ENCODE measurements around the gene PNLIPRP1.

The PNLIPRP1 gene

DNA sequence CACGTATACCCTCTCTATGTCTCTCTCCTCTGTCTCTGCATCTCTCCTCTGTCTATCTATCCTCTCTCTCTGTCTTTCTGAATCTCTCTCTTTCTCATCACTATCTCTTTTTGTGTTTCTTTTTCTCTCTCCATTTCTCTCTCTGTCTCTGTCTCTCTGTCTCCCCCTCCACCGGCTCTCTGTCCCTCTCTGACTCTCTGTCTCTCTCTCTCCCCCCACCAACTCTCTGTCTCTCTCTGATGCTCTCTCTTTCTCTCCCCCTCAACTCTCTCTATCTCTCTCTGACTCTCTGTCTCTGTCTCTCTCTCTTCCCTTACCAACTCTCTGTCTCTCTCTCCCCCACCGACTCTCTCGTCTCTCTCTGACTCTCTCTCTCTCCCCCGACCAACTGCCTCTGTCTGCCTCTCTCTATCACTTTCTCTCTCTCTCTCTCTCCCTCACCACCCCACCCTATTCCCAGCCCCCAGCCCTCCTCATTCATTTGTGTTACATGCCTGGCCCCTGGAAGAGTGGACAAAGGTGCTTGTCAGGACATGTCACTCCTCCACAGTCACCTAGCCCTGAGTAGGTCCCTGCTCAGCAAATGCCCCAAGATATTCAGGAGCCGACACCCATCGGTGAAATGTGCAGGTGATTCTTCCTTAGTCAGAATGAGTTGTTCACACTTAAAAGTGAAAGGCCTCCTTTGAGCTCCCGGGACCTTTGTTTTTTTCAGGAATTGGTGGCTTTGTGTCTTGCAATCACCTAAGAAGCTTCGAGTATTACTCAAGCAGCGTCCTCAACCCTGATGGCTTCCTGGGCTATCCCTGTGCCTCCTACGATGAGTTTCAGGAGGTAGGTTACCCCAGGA lies 43.6 kb downstream of the PNLIPRP1 start:
- Mint-ChIP-seq H3K4me1 (no peaks in the 10 kb centered on the region), H3K36me3 (no peaks in the 10 kb centered on the region), H3K4me3 (no peak overlapping the region), H3K9me3 (no peaks in the 10 kb centered on the region), H3K27ac (no peak overlapping the region)
- DNase-seq (ENCODE audit: low spot score in 2 of 2) = no peak
- no peak for ATAC-seq

DNA sequence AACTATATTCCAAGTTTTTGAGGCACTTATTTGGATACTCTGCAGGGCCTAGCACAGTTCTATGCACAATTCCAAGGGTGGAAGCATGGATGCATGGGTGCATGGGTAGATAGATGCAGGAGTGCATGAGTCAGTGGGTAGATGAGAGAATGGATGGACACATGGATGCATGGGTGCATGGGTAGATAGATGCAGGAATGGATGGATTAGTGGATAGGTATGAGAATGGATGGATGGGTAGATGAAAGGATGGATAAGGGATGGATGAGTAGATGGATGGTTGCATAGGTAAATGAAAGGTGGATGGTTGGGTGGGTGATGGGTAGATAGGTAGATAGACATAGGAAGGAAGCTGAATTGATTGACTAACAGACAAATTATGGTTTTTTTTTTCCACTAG lies 45.6 kb downstream of the PNLIPRP1 start:
- ATAC-seq (no peak), DNase-seq (ENCODE audit: low spot score in 2 of 2) (no peak)
- H3K27ac Mint-ChIP-seq = no peak overlapping the region
- no peaks in the 10 kb centered on the region for H3K4me1 Mint-ChIP-seq
- H3K4me3 Mint-ChIP-seq = no peak overlapping the region
- H3K36me3 Mint-ChIP-seq = no peaks in the 10 kb centered on the region
- no peaks in the 10 kb centered on the region for H3K9me3 Mint-ChIP-seq

DNA sequence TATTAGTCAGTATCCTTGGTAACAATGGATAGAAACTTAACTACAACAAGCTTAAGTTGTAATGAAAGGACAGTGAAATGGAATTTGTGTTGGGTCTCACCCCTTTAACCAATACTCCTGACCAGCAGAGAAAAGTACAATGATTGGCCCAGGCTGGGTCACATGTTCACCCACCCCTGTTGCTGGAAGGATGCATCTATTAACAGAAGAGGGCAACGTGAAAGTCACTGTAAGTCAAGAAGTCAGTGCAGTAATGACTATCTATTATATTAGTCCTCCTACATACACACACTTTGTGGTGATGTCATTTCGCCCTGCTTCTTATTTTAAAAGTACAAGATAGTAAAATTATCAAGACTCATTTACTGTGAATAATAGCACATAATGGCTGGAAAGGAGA lies 46.2 kb downstream of the PNLIPRP1 start:
- no peak for ATAC-seq
- Mint-ChIP-seq H3K36me3 (no peaks in the 10 kb centered on the region), H3K4me1 (no peaks in the 10 kb centered on the region), H3K9me3 (no peaks in the 10 kb centered on the region), H3K27ac (no peak overlapping the region), H3K4me3 (no peak overlapping the region)
- DNase-seq (ENCODE audit: low spot score in 2 of 2) = no peak

DNA sequence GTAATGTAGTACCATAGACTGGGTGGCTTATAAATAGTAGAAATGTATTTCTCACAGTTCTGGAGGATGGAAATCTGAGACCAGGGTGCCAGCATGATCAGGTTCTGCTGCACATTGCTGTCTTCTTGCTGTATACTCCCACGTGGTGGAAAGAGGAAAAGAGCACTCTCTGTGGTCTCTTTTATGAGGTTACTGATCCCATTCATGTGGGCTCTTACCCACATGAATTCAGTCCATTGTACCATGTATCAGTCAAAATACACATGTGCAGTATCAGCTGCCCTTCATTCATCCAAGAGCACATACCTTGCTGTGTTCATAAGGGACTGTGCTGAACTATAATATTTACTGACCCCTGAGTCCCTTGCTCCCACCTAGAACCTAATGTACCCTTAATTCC lies 47.1 kb downstream of the PNLIPRP1 start:
- H3K9me3 Mint-ChIP-seq = no peaks in the 10 kb centered on the region
- H3K36me3 Mint-ChIP-seq = no peaks in the 10 kb centered on the region
- no peak overlapping the region for H3K4me3 Mint-ChIP-seq
- DNase-seq (ENCODE audit: low spot score in 2 of 2) = no peak
- no peak for ATAC-seq
- H3K4me1 Mint-ChIP-seq = no peaks in the 10 kb centered on the region
- H3K27ac Mint-ChIP-seq = no peak overlapping the region

DNA sequence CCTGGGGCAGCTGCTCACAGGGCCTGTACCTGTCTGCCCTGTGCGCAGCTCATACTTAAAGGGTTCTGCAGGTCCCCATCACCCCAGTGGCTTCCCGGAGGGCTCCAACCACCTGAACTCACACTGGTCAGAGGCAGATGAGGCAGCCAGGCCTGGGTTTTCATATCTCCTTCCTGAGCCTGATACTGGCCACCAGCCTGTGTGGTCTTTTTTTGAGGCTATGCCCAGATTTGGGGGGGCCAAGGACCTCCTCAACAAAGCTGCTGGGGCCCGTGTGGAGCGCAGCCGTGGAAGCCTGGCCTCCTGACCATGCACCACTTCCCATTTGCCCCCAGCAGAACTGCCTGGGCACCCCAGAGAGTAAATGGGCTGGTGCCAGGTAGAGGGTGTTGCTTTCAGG lies 55.7 kb downstream of the PNLIPRP1 start:
- ATAC-seq (no peak), DNase-seq (ENCODE audit: low spot score in 2 of 2) (no peak)
- no peaks in the 10 kb centered on the region for H3K4me1 Mint-ChIP-seq
- no peak overlapping the region for H3K27ac Mint-ChIP-seq
- H3K9me3 Mint-ChIP-seq = peaks cover 4% of the 10 kb centered on the region
- no peaks in the 10 kb centered on the region for H3K36me3 Mint-ChIP-seq
- H3K4me3 Mint-ChIP-seq = no peak overlapping the region

DNA sequence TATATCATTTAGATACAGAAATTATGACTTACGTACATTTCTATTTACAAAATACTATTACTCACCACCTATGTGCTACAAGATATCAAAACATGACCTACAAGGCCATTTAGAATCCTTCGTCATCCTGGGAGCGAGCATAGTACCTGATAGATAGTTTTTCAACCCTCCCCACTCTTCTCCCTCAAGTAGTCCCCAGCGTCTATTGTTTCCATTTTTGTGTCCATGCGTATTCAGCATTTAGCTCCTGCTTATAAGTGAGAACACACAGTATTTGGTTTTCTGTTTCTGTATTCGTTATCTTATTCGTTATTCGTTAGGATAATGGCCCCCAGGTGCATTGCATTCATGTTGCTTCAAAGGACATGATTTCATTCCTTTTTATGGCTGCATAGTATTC lies 58.1 kb downstream of the PNLIPRP1 start:
- no peaks in the 10 kb centered on the region for H3K4me1 Mint-ChIP-seq
- H3K27ac Mint-ChIP-seq = no peak overlapping the region
- H3K36me3 Mint-ChIP-seq = no peaks in the 10 kb centered on the region
- no peak overlapping the region for H3K4me3 Mint-ChIP-seq
- H3K9me3 Mint-ChIP-seq = peaks cover 4% of the 10 kb centered on the region
- ATAC-seq (no peak), DNase-seq (ENCODE audit: low spot score in 2 of 2) (no peak)

DNA sequence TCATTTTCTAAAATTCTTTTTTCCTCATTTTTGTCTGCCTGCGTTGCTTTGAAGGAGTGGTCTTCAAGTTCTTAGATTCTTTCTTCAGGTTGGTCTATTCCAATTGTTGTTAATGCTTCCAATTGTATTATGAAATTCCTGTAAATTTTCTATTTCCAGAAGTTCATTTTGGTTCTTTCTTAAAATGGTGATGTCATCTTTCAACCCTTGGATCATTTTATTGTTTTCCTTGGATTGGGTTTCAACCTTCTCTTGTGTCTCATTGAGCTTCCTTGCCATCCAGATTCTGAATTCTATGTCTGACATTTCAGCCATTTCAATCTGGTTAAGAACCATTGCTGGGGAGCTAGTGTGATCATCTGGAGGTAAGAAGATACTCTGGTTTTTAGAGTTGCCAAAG lies 63.1 kb downstream of the PNLIPRP1 start:
- H3K4me3 Mint-ChIP-seq = no peak overlapping the region
- no peaks in the 10 kb centered on the region for H3K4me1 Mint-ChIP-seq
- no peaks in the 10 kb centered on the region for H3K36me3 Mint-ChIP-seq
- peaks cover 4% of the 10 kb centered on the region for H3K9me3 Mint-ChIP-seq
- no peak overlapping the region for H3K27ac Mint-ChIP-seq
- DNase-seq (ENCODE audit: low spot score in 2 of 2) (no peak), ATAC-seq (no peak)

DNA sequence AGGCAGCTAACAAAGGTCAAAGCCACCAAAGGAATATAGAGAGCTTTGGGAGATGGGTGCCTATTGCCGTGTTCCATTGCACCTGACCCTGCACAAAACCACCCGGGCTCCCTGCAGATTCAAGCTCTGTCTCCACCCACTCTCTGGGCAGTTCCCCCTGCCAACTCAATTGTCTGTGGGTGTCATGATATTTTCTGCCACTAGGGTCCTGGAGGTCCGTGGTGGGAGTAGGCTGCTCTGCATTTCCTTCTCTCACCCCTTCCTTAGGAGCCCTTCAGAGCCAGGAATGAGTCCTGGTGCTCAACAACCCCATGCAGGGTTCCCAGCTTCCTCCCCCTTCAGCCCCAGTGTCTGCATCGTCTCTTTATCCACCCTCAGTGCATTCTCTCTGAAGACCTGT lies 64.1 kb downstream of the PNLIPRP1 start:
- Mint-ChIP-seq H3K36me3 (no peaks in the 10 kb centered on the region), H3K9me3 (no peaks in the 10 kb centered on the region), H3K4me3 (no peak overlapping the region), H3K4me1 (no peaks in the 10 kb centered on the region), H3K27ac (no peak overlapping the region)
- no peak for ATAC-seq
- no peak for DNase-seq (ENCODE audit: low spot score in 2 of 2)

DNA sequence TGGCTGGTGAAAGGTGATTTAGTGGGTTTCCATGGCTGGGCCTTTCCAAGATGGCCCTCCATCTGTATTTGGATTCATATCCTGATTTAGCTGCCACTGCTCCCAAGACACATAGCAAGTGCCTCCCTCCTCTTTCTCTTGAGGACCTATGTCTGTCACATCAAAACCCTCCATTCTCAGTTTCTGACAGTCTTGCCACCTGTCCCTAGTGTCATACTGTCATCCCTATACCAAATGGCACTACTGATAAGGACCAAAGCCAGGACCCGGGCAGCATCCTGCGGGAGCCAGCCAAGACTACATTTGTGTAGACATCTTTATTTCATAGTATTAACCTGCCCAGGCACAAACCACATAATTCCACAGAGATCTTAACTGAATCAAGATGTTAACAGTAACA lies 64.8 kb downstream of the PNLIPRP1 start:
- H3K4me3 Mint-ChIP-seq = no peak overlapping the region
- no peaks in the 10 kb centered on the region for H3K36me3 Mint-ChIP-seq
- no peak overlapping the region for H3K27ac Mint-ChIP-seq
- DNase-seq (ENCODE audit: low spot score in 2 of 2) (no peak), ATAC-seq (no peak)
- no peaks in the 10 kb centered on the region for H3K4me1 Mint-ChIP-seq
- H3K9me3 Mint-ChIP-seq = no peaks in the 10 kb centered on the region

DNA sequence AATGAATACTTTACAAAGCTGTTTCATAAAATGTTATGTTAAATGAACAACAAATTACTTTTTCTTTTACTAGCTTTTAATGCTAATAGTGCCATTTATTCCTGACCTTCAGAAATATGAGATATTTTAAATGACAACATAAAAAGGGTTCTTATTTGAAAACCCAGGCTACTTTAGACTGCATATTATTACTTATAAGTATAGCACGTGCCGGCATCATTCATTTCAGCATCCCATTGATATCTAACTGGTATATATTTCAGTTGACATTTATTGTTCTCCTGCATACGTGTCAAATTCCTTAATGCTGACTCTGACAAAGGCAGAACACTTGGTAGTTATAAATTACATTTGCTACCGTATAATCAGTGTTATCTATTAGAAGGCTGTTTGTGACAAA lies 65.3 kb downstream of the PNLIPRP1 start:
- Mint-ChIP-seq H3K36me3 (no peaks in the 10 kb centered on the region), H3K4me3 (no peak overlapping the region), H3K9me3 (no peaks in the 10 kb centered on the region), H3K27ac (no peak overlapping the region), H3K4me1 (no peaks in the 10 kb centered on the region)
- DNase-seq (ENCODE audit: low spot score in 2 of 2) (no peak), ATAC-seq (no peak)

DNA sequence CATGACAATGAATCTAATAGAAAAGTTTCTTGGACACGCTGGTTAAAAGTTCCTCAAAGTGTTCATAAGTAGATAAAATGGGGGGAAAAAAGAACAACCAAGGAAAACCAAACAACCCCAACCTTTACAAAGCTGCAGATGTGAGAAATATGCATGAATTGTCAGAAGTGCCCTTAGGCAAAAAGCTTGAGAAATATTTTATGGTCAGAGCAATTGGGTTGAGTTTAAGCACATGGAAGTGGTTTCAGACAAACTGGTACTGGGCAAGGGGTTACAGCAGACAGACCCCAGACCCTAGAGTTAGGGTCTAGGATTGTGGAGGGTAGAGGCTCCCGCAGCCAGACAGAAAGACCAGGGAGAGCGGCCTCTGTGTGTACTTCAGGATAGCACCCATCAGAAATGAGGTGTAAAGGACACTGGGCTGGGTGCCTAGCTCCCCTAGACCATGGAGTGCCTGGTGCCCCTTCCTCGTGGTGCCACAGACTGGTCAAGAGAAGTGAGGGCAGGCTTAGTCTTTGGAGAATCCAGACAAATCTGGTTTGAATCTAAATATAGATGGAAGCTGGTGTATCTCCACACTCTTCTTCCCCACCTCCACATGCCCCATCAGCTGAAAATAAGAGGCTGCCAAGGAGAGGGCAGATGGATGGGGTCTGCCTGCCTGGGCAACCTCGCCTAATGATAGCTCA lies 67.2 kb downstream of the PNLIPRP1 start:
- no peaks in the 10 kb centered on the region for H3K9me3 Mint-ChIP-seq
- H3K4me1 Mint-ChIP-seq = no peaks in the 10 kb centered on the region
- no peak overlapping the region for H3K4me3 Mint-ChIP-seq
- DNase-seq (ENCODE audit: low spot score in 2 of 2) (no peak), ATAC-seq (peak; percentile 26)
- H3K27ac Mint-ChIP-seq = no peak overlapping the region
- no peaks in the 10 kb centered on the region for H3K36me3 Mint-ChIP-seq
